Panc1 (cell line): Measurements from ENCODE around the gene PDP2. TPM values are rescaled to one million over a fixed set of nuclear protein-coding genes. Genes with fewer than 3 reads are reported as not detected.

ENCODE experiments used
- ATAC-seq: fragments of 200-7000 bp; cut with Tn5 transposase; 2 replicates; pipeline ENCODE4 v1.9.1; 2020; ENCODE audit warnings: mild to moderate bottlenecking, moderate library complexity
- BruUV-seq: library from RNA; stranded (reverse); fragments of 400-500 nt; replicated peaks from 2 replicates; lab custom pipeline; 2021; lab: Mats Ljungman, UMichigan
- CTCF ChIA-PET: fragments of 300-600 bp; sonication (Branson Sonifier 250); formaldehyde crosslinking; loops from one replicate; lab custom pipeline; 2022; ENCODE audit warnings: antibody characterized with exemption; lab: Charles Lee
- POLR2A ChIA-PET: fragments of 300-600 bp; sonication (Branson Sonifier 250); formaldehyde crosslinking; loops from one replicate; lab custom pipeline; 2022; ENCODE audit warnings: antibody characterized with exemption; lab: Charles Lee
- DNase-seq: peaks from one replicate; pipeline ENCODE4 v3.0.0-alpha.2; 2010; ENCODE audit warnings: low read depth, low spot score
- H3K27ac ChIP-seq: 2 replicates; pipeline ENCODE4 v1.5.1; 2011; ENCODE audit warnings: mild to moderate bottlenecking, low read length, inconsistent platforms
- H3K27me3 ChIP-seq: fragments of 200-500 bp; sonication (Bioruptor generic); 2 replicates; pipeline ENCODE4 v1.6.0; 2014; ENCODE audit warnings: low read length, inconsistent platforms; ENCODE audit not compliant: control insufficient read depth, insufficient read depth
- H3K36me3 ChIP-seq: fragments of 200-500 bp; sonication (Bioruptor generic); 2 replicates; pipeline ENCODE4 v1.5.1; 2014; ENCODE audit warnings: inconsistent platforms, mild to moderate bottlenecking, low read length, moderate library complexity; ENCODE audit not compliant: control insufficient read depth, insufficient read depth
- H3K4me1 ChIP-seq: 2 replicates; pipeline ENCODE4 v1.5.1; 2011; ENCODE audit warnings: inconsistent platforms, mild to moderate bottlenecking, low read length, moderate library complexity; ENCODE audit not compliant: control insufficient read depth, insufficient read depth
- H3K4me3 ChIP-seq, 2 experiments: 2 replicates each; pipeline ENCODE4 v1.5.1; 2011 to 2012; ENCODE audit warnings: low read depth in 2 of 2, low read length in 2 of 2, mild to moderate bottlenecking in 2 of 2, inconsistent platforms in 1 of 2, moderate library complexity in 1 of 2
- H3K9me3 ChIP-seq: fragments of 200-500 bp; sonication (Bioruptor generic); 2 replicates; pipeline ENCODE4 v1.5.1; 2014; ENCODE audit warnings: low read depth, mild to moderate bottlenecking, inconsistent platforms, low read length, moderate library complexity; ENCODE audit not compliant: control insufficient read depth, insufficient read depth
- CTCF ChIP-seq: fragments of 450-650 bp; IDR thresholded peaks from 2 replicates; pipeline ENCODE4 v1.5.1; 2017; ENCODE audit warnings: mild to moderate bottlenecking
- POLR2AphosphoS5 ChIP-seq: IDR thresholded peaks from 2 replicates; pipeline ENCODE4 v1.6.1; 2012; ENCODE audit warnings: mild to moderate bottlenecking, low read depth, low read length, moderate library complexity
- REST ChIP-seq, 2 experiments: IDR thresholded peaks; 2 replicates each; pipeline ENCODE4 v1.6.1; 2011 to 2012; ENCODE audit warnings: low read depth in 2 of 2, control low read depth in 1 of 2, low read length in 1 of 2, mild to moderate bottlenecking in 1 of 2, moderate library complexity in 1 of 2; ENCODE audit not compliant: insufficient read depth in 1 of 2
- SIN3A ChIP-seq: IDR thresholded peaks from 2 replicates; pipeline ENCODE4 v1.6.1; 2012; ENCODE audit warnings: low read depth, mild to moderate bottlenecking, low read length, moderate library complexity, borderline replicate concordance; ENCODE audit not compliant: insufficient read depth
- TCF7L2 ChIP-seq: IDR thresholded peaks from 2 replicates; pipeline ENCODE4 v1.6.1; 2011; ENCODE audit warnings: mild to moderate bottlenecking, low read depth, low read length, inconsistent platforms
- in situ Hi-C: cut with HindIII; loops from 2 replicates; pipeline ENCODE4 v1.10.0; 2016; ENCODE audit warnings: low sequenced_read_pairs, low pct_unique_long_range_greater_than_20kb
- intact Hi-C: fragments of 100-400 bp; cut with micrococcal nuclease; formaldehyde crosslinking; loops from one replicate; pipeline ENCODE4 v1.10.0; 2022; ENCODE audit not compliant: unreplicated experiment
- total RNA-seq: library from RNA; stranded (reverse); gene quantifications from one replicate; pipeline ENCODE4 v1.2.1, GENCODE V29; 2021; ENCODE audit not compliant: unreplicated experiment

Gene PDP2
- total RNA-seq, 1 experiment from 2014 or later: 15.9 TPM

GRCh38 chr16:66931665-66932064 is 51.4 kb downstream of the PDP2 start:
- no peak for ATAC-seq
- BruUV-seq: no TSS peak

GRCh38 chr16:66932076-66932475 is 51.8 kb downstream of the PDP2 start:
- TF ChIP-seq REST (IDR thresholded peaks at IDR 0.05; ENCODE audit: insufficient read depth in 1 of 2, low read depth in 2 of 2, low read length in 1 of 2) (no peak), CTCF (no peak), POLR2AphosphoS5 (no peak), TCF7L2 (no peak), SIN3A (no peak)
- in situ Hi-C loops (no loop called here), intact Hi-C loops (no loop called here)
- Histone ChIP-seq H3K4me1 (peaks cover 3% of the 10 kb centered on the region), H3K36me3 (peaks cover 8% of the 10 kb centered on the region; the same call in 1 of the 2 replicates), H3K27ac (no peak overlapping the region), H3K9me3 (no peaks in the 10 kb centered on the region), H3K27me3 (no peaks in the 10 kb centered on the region), H3K4me3 (no peak overlapping the region)
- BruUV-seq: no TSS peak
- CTCF ChIA-PET: no interaction called here
- POLR2A ChIA-PET: no interaction called here
- ATAC-seq (no peak), DNase-seq (no peak)

More at GRCh38 chr16:66931665-66932064, 51.4 kb downstream of the PDP2 start:
- Histone ChIP-seq H3K36me3 (peaks cover 8% of the 10 kb centered on the region; the same call in 1 of the 2 replicates), H3K27me3 (no peaks in the 10 kb centered on the region), H3K27ac (no peak overlapping the region), H3K4me3 (no peak overlapping the region), H3K4me1 (peaks cover 3% of the 10 kb centered on the region), H3K9me3 (no peaks in the 10 kb centered on the region)
- ChIA-PET CTCF (no interaction called here), POLR2A (no interaction called here)
- TF ChIP-seq REST (IDR thresholded peaks at IDR 0.05; ENCODE audit: insufficient read depth in 1 of 2, low read depth in 2 of 2, low read length in 1 of 2): no peak
- no peak for TF ChIP-seq SIN3A
- TF ChIP-seq CTCF: no peak
- no peak for TF ChIP-seq POLR2AphosphoS5
- no peak for TF ChIP-seq TCF7L2
- DNase-seq: no peak
- in situ Hi-C loops: no loop called here
- intact Hi-C loops: no loop called here
